GM10266 (cell line): ENCODE data around the gene TRAF7.

Experiments
- DNase-seq: peaks from one replicate; pipeline ENCODE4 v3.0.0; 2012; ENCODE audit errors: extremely low spot score
- TF ChIP-seq, protein P1 (sequence below): IDR thresholded peaks from 2 replicates; pipeline ENCODE4 v1.5.1; 2012; ENCODE audit warnings: mild to moderate bottlenecking, low read depth; ENCODE audit not compliant: control insufficient read depth, insufficient read depth; ENCODE audit errors: missing control alignments

The TRAF7 gene

GRCh38 chr16:2178321-2179106, 22.9 kb downstream of the TRAF7 start:
- DNase-seq: peak; percentile 62
- TF ChIP-seq, protein P1, sequence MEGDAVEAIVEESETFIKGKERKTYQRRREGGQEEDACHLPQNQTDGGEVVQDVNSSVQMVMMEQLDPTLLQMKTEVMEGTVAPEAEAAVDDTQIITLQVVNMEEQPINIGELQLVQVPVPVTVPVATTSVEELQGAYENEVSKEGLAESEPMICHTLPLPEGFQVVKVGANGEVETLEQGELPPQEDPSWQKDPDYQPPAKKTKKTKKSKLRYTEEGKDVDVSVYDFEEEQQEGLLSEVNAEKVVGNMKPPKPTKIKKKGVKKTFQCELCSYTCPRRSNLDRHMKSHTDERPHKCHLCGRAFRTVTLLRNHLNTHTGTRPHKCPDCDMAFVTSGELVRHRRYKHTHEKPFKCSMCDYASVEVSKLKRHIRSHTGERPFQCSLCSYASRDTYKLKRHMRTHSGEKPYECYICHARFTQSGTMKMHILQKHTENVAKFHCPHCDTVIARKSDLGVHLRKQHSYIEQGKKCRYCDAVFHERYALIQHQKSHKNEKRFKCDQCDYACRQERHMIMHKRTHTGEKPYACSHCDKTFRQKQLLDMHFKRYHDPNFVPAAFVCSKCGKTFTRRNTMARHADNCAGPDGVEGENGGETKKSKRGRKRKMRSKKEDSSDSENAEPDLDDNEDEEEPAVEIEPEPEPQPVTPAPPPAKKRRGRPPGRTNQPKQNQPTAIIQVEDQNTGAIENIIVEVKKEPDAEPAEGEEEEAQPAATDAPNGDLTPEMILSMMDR: no peak

DNA sequence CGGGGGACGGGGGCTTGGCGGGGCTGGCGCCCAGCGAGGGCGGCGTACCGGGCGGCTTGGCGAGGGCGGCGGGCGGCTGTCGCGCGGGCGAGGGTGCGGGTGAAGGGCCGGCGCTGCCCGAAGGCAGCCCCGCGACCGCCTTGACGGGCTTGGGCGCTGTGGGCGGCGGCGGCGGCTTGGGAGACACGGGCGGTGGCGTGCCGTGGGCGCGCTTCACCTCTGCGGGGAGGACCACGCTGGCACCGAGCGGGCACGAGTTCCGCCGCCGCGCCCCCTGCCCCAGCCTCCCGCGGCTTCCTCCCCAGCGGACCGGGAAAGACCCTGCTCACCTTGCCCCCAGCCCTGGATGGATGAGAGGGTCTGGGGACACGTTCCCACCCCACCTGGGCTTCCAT, 23.5 kb downstream of the TRAF7 start:
- no peak for DNase-seq
- TF ChIP-seq, protein P1: no peak

DNA sequence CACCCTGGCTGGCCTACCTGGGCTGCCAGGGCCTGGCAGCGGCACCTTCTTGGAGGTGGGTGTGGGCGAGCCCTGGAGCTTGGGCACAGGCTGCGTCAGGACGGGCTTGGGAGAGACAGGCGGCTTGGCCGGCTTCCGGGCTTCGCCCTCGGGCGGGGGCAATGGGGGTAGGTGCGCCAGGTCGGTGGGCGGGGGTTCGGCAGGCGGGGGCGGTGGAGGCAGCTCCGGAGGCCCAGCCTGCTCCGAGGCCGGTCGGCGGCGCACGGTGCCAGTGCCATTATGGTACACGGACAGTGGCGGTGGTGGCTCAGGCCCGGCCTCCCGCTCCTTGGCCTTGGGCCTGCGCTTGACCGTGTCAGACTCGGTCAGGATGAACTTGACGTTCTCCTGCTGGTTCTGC, 24.0 kb downstream of the TRAF7 start:
- TF ChIP-seq, protein P1: no peak
- DNase-seq: no peak

- TF ChIP-seq, protein P1: no peak
- DNase-seq: no peak
Observed at GRCh38 chr16:2180461-2180860, 24.9 kb downstream of the TRAF7 start.

DNA sequence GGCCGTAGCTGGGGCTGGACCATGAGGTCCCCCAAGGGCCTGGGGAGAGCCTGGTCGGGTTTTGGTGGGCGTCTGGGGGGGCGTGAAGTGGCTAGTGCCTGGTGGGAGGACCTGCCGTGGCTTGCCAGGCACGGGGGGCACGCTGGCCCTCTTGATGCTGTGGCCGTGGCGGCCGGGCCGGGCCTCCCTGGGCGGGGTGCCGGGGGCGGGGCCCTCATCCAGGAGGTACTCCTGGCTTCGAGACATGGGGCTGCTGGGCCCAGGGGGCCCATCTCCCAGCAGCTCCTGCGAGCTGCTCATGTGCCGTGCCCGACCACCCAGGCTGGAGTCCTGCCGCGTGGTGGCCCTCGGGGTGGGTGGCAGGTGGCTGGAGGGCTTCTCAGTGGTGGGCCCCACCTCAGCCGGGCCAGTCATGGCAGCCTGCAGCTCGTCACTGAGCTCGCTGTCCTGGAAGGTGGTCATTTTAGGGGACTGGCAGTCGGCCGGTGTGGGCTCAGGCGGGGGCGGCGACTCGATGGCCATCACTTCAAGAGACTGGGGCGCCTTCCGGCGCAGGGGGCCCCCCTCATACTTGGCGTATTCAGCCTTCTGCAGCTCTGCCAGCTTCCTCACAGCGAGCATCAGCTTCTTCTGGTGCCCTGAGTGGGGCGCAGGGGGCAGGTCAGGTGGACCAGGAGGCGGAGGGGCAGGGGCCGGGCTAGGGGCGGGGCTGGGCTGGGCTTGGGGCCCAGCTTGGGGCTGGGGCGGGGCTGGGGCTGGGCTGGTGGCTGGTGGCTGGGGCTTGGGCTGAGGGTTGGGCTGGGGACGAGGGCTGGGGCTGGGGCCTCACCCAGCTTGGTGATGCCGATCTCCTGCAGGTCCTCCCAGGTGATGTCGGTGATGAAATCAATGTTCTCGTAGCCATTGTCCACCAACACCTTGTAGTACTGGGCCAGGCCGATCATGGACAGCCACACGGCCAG, 25.7 kb downstream of the TRAF7 start:
- no peak for DNase-seq
- TF ChIP-seq, protein P1: no peak

DNA sequence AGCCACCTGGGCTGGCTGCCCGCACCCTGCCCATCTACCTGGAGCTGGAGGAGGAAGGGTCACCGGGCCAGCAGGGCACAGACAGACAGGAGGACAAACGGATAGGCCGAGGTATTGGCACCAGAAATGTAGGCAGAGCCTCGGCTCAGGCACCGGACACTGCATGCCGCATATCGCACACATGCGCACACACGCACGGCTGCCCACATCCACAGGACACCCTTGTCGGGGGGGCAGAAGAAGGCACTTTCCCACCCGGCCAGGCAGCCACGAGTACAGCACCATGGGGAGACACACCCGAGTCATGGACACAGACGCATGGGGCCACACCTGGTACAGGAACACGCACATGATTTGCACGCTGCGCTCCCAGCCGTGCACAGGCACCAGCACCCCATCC, 26.4 kb downstream of the TRAF7 start:
- TF ChIP-seq, protein P1: no peak
- no peak for DNase-seq

GRCh38 chr16:2183671-2184070, 28.1 kb downstream of the TRAF7 start:
- TF ChIP-seq, protein P1: no peak
- no peak for DNase-seq
